T-cell (primary cell): ENCODE results near the gene PIGL. TPM values are rescaled to one million over a fixed set of nuclear protein-coding genes. Genes with fewer than 3 reads are reported as not detected.
"Not testable (repeated sequence)": the region's sequence is repeated elsewhere in the genome, so short reads cannot be mapped to it uniquely, and the experiment has no call there.

ENCODE experiments used
- ATAC-seq, 4 experiments: fragments of 200-7000 bp in 3 of 4; fragments of 150-1000 bp in 1 of 4; cut with Tn5 transposase; replicated peaks in 1 of 4; 1 replicate in 3 of 4; 2 replicates in 1 of 4; pipeline ENCODE4 v1.10.0; 2021; ENCODE audit warnings: moderate library complexity in 3 of 4, mild to moderate bottlenecking in 2 of 4, moderate number of reproducible peaks in 1 of 4
- CTCF ChIA-PET, 2 donors: fragments of 300-600 bp; sonication (Branson Sonifier 250); formaldehyde crosslinking; loops; one replicate each; lab custom pipeline; 2022; ENCODE audit warnings: antibody characterized with exemption in 2 of 2; lab: Charles Lee
- POLR2A ChIA-PET, 2 donors: fragments of 300-600 bp; sonication (Branson Sonifier 250); formaldehyde crosslinking; loops; one replicate each; lab custom pipeline; 2022; ENCODE audit warnings: antibody characterized with exemption in 2 of 2; lab: Charles Lee
- DNase-seq, 35 experiments: peaks; one replicate each; pipeline versions ENCODE4 v3.0.0 to v3.0.0-alpha.2; 2013 to 2023
- H3K27ac ChIP-seq: one replicate; pipeline ENCODE4 v1.5.1; 2013; ENCODE audit warnings: low read length
- H3K27me3 ChIP-seq, 2 experiments: replicated peaks in 1 of 2; 1 replicate in 1 of 2; 2 replicates in 1 of 2; pipeline versions ENCODE4 v1.6.1 to v1.7.0; 2013; ENCODE audit warnings: low read length in 1 of 2, mixed read lengths in 1 of 2; ENCODE audit not compliant: control insufficient read depth in 2 of 2, insufficient read depth in 2 of 2; ENCODE audit errors: extremely low read depth in 1 of 2
- H3K36me3 ChIP-seq, 2 donors: 1 replicate in 1 of 2; 2 replicates in 1 of 2; pipeline versions ENCODE4 v1.6.1 to v1.7.0; 2013; ENCODE audit warnings: low read length in 1 of 2; ENCODE audit not compliant: control insufficient read depth in 2 of 2, insufficient read depth in 1 of 2; ENCODE audit errors: extremely low read depth in 1 of 2
- H3K4me1 ChIP-seq, 2 experiments: 1 replicate in 1 of 2; 2 replicates in 1 of 2; pipeline versions ENCODE4 v1.6.1 to v1.7.0; 2013; ENCODE audit warnings: low read length in 2 of 2, mixed read lengths in 1 of 2; ENCODE audit not compliant: insufficient read depth in 2 of 2, control insufficient read depth in 1 of 2; ENCODE audit errors: extremely low read depth in 1 of 2
- H3K4me3 ChIP-seq, 2 donors: 1 replicate in 1 of 2; 2 replicates in 1 of 2; pipeline versions ENCODE4 v1.5.1 to v1.7.0; 2013; ENCODE audit warnings: mild to moderate bottlenecking in 2 of 2, low read length in 1 of 2, moderate library complexity in 1 of 2; ENCODE audit not compliant: control insufficient read depth in 1 of 2; ENCODE audit errors: extremely low read depth in 1 of 2
- H3K9me3 ChIP-seq: 2 replicates; pipeline ENCODE4 v1.7.0; 2013
- H3K27ac Mint-ChIP-seq, 2 donors: one replicate each; pipeline ENCODE4 v1.8.0; 2020 to 2021; ENCODE audit warnings: mild to moderate bottlenecking in 2 of 2, mixed read lengths in 2 of 2
- H3K27me3 Mint-ChIP-seq, 2 donors: one replicate each; pipeline ENCODE4 v1.8.0; 2021 to 2022; ENCODE audit warnings: mixed read lengths in 2 of 2
- H3K36me3 Mint-ChIP-seq: one replicate; pipeline ENCODE4 v1.8.0; 2021; ENCODE audit warnings: mixed read lengths
- H3K4me1 Mint-ChIP-seq, 3 donors: one replicate each; pipeline ENCODE4 v1.8.0; 2020 to 2022; ENCODE audit warnings: mixed read lengths in 3 of 3, mild to moderate bottlenecking in 1 of 3
- H3K4me3 Mint-ChIP-seq, 3 donors: one replicate each; pipeline ENCODE4 v1.8.0; 2020 to 2022; ENCODE audit warnings: mild to moderate bottlenecking in 3 of 3, mixed read lengths in 3 of 3, moderate library complexity in 3 of 3
- H3K9me3 Mint-ChIP-seq, 3 donors: one replicate each; pipeline ENCODE4 v1.8.0; 2020 to 2022; ENCODE audit warnings: mixed read lengths in 3 of 3
- WGBS: methylation state at CpG from one replicate; pipeline ENCODE4 v1.1.5; 2013; ENCODE audit warnings: missing lambda C conversion rate; ENCODE audit not compliant: insufficient coverage; 5-methylcytosine and 5-hydroxymethylcytosine counted together
- total RNA-seq, 35 experiments: library from RNA in 6 of 35; stranded (reverse) in 6 of 35; fragments of 120-200 nt in 1 of 35; gene quantifications; one replicate each; pipeline versions ENCODE4 v1.2.1 to v1.2.4 and lab custom pipeline; 2013 to 2026

PIGL gene
- total RNA-seq, 5 donors from 2014 or later (not counting 1 experiment from before 2014, with no cell fraction given), result 53.9 to 90.2 (median 82.7) TPM

DNA sequence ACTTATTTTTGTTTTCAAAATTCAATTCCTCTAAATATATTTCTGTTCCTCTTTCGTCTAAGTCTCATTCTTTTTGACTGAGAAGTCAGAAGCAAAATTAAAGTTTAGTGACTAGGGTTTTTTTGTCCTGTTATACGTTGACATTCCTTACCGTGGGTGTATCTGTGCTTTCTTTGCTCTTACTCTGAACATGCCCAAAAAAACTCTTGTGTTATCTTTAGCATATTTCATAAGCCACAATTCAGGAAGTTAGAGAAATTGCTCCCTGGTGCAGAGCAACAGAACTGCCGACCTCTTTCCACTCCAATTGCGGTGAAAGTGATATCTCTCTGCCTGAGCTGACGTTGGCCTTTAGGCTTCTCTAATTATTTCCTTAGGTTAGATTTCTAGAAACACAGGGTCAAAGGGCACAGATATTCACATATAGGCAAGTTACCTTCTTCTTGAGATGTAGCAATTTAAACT, 70.6 kb downstream of the PIGL start:
- WGBS, result 0% methylated on average over 3 of the region's 6 CpGs
- peak in 1 of 4 experiments; percentile 21 for ATAC-seq

DNA sequence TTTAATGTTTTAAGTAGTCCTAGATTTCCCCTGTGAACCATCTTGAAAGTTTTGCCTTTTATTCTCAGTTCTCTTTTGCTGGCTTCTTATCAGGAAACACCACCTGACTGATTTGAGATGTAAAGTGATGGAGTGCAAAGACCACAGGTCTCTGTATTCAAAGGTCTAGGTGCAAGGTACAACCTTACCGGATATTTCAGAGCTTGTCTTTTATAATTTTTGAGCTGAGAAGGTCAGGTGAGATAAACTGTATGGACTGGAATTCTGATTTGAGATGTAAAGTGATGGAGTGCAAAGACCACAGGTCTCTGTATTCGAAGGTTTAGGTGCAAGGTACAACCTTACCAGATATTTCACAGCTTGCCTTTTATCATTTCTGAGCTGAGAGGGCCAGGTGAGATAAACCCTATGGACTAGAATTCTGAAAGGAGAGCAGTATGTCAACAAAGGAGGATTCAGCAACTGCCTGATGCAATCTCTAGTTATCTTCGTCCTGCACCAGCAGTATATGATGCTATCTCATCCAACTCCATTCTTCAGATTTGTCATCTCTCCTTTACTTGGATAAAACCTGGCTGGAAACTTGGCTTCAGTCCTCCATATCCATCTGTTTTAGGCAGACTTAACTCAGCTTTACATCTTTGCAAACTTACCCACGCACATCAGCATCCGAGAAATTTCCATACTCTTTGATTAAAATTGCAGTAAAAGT, 72.0 kb downstream of the PIGL start:
- H3K27ac ChIP-seq, result peak overlapping the region; percentile 93
- no peaks in the 10 kb centered on the region for H3K9me3 ChIP-seq
- peak overlapping the region in 1 of 3 donors; percentile 80 for H3K4me3 Mint-ChIP-seq
- ChIA-PET CTCF (interaction anchor here (0.5 to 0.6 kb wide), 2 partner anchors 25 to 42 kb away, joined by 3 to 8 read pairs; no protein-coding TSS in a partner anchor), POLR2A (no interaction called here)
- peaks cover 10% of the 10 kb centered on the region for H3K36me3 Mint-ChIP-seq
- WGBS, result 55% methylated on average over 1 of the region's 5 CpGs
- H3K27me3 ChIP-seq, result no peaks in the 10 kb centered on the region
- no peak overlapping the region for H3K4me3 ChIP-seq
- peaks cover 52 to 65% (median 58%) of the 10 kb centered on the region in 3 donors for H3K4me1 Mint-ChIP-seq
- no peaks in the 10 kb centered on the region for H3K9me3 Mint-ChIP-seq
- DNase-seq (no peak), ATAC-seq (no peak)
- H3K36me3 ChIP-seq, result no peaks in the 10 kb centered on the region
- H3K27ac Mint-ChIP-seq, result peak overlapping the region; percentile 99 to 100
- H3K27me3 Mint-ChIP-seq, result no peaks in the 10 kb centered on the region
- peaks cover 30 to 53% of the 10 kb centered on the region in 2 experiments for H3K4me1 ChIP-seq

More for the DNA sequence above, 70.6 kb downstream of the PIGL start:
- H3K27ac ChIP-seq, result peak overlapping the region; percentile 93
- no peaks in the 10 kb centered on the region for H3K27me3 ChIP-seq
- peaks cover 30 to 53% of the 10 kb centered on the region in 2 experiments for H3K4me1 ChIP-seq
- no peak overlapping the region for H3K4me3 ChIP-seq
- peak in 2 of 35 experiments; percentile 18 to 51 for DNase-seq
- Mint-ChIP-seq H3K27ac (peak overlapping the region; percentile 99 to 100), H3K4me3 (peak overlapping the region; percentile 32 to 80 (median 67)), H3K4me1 (peaks cover 51 to 65% (median 55%) of the 10 kb centered on the region in 3 donors), H3K27me3 (no peaks in the 10 kb centered on the region), H3K36me3 (peaks cover 10% of the 10 kb centered on the region), H3K9me3 (no peaks in the 10 kb centered on the region)
- H3K36me3 ChIP-seq, result no peaks in the 10 kb centered on the region
- ChIA-PET POLR2A (no interaction called here), CTCF (no interaction called here)
- no peaks in the 10 kb centered on the region for H3K9me3 ChIP-seq

DNA sequence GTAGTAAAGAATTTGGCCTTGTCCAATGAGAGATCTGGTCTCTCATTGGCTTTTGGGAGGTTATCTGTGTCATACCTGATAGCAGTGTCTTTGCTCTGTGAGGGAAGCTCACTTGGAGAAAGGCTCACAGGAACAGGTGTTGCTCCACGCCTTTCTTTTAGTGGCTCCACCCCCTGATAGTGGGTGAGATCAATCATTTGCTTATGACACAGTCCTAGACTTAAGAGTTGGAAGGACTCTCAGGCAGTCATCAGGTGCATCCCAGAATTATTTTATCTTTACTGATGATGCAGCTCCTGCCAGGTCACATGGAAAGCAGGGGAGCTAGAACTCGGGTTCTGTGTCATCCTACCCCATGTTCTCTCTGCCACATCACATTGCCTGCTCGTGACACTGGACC, 76.9 kb downstream of the PIGL start:
- peaks cover 6% of the 10 kb centered on the region for H3K36me3 Mint-ChIP-seq
- H3K4me1 Mint-ChIP-seq, result peaks cover 31 to 36% (median 34%) of the 10 kb centered on the region in 3 donors
- H3K27ac Mint-ChIP-seq, result no peak overlapping the region
- H3K4me3 ChIP-seq, result no peak overlapping the region
- peaks cover 9 to 26% of the 10 kb centered on the region in 2 experiments for H3K4me1 ChIP-seq
- no peak overlapping the region for H3K27ac ChIP-seq
- no peaks in the 10 kb centered on the region for H3K9me3 Mint-ChIP-seq
- ChIA-PET POLR2A (no interaction called here), CTCF (no interaction called here)
- no peak overlapping the region for H3K4me3 Mint-ChIP-seq
- 94% methylated on average over 3 of the region's 3 CpGs for WGBS
- no peaks in the 10 kb centered on the region for H3K9me3 ChIP-seq
- ATAC-seq (no peak), DNase-seq (no peak)
- H3K27me3 ChIP-seq, result no peaks in the 10 kb centered on the region
- no peaks in the 10 kb centered on the region for H3K36me3 ChIP-seq
- H3K27me3 Mint-ChIP-seq, result no peaks in the 10 kb centered on the region

DNA sequence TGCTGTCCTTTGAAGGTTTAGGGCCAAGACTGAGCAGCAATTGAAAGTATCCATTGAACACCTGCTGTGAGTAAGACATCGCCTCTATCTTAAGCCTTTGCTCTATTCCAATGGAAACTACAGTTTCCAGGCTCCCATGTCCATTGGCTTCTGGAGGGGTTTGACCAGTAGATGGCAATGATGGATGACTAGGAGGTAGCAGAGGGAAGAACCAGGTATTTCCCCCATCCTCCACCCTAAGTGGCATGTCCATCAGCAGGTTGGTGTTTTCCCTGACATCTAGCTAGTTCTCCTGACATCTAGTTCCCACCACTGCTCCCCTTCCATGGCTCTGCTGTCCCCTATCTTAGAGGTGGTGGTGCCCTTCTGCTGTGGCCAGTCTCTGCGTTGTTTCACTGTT, 77.5 kb downstream of the PIGL start:
- WGBS, result no CpG with 5 or more reads among the region's 2 CpGs
- Mint-ChIP-seq H3K27ac (no peak overlapping the region), H3K4me3 (no peak overlapping the region), H3K4me1 (peaks cover 25 to 31% (median 31%) of the 10 kb centered on the region in 3 donors), H3K36me3 (peaks cover 8% of the 10 kb centered on the region), H3K9me3 (no peaks in the 10 kb centered on the region), H3K27me3 (no peaks in the 10 kb centered on the region)
- CTCF ChIA-PET, result interaction anchor here in 1 of 2 donors (0.6 kb wide), 1 partner anchor 213 kb away, joined by 4 read pairs; no protein-coding TSS in a partner anchor
- ATAC-seq, result no peak
- Histone ChIP-seq H3K4me3 (no peak overlapping the region), H3K27me3 (no peaks in the 10 kb centered on the region), H3K36me3 (no peaks in the 10 kb centered on the region), H3K4me1 (peaks cover 3 to 21% of the 10 kb centered on the region in 2 experiments), H3K9me3 (no peaks in the 10 kb centered on the region), H3K27ac (no peak overlapping the region)
- POLR2A ChIA-PET, result no interaction called here
- DNase-seq, result no peak

DNA sequence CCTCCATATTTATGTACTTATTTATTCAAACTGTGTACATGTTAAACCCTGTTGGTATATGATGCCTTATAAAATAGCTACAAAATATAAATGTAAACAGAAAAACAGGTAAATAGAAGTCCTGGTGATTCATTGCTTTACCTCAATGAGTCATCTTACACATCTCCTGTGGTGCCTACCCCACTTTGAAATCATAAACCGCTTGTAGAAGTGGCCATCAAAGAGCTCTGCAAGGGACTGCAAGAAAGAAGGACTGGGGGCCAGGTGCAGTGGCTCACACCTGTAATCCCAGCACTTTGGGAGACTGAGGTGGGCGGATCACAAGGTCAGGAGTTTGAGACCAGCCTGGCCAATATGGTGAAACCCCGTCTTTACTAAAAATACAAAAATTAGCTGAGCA, 79.1 kb downstream of the PIGL start:
- Mint-ChIP-seq H3K4me1 (peaks cover 20 to 31% (median 28%) of the 10 kb centered on the region in 3 donors), H3K36me3 (peaks cover 15% of the 10 kb centered on the region)
- H3K9me3 ChIP-seq, H3K9me3 Mint-ChIP-seq, H3K27me3 ChIP-seq, H3K27ac Mint-ChIP-seq, H3K4me3 ChIP-seq, H3K27ac ChIP-seq, POLR2A ChIA-PET, H3K4me3 Mint-ChIP-seq, H3K27me3 Mint-ChIP-seq, H3K36me3 ChIP-seq, ATAC-seq, DNase-seq: not testable (repeated sequence)
- CTCF ChIA-PET, result interaction anchor here in 1 of 2 donors (0.5 to 0.6 kb wide), 2 partner anchors 24 to 1096 kb away, joined by 3 to 5 read pairs; no protein-coding TSS in a partner anchor
- 100% methylated on average over 1 of the region's 3 CpGs for WGBS
- peaks cover 2 to 14% of the 10 kb centered on the region in 2 experiments for H3K4me1 ChIP-seq

DNA sequence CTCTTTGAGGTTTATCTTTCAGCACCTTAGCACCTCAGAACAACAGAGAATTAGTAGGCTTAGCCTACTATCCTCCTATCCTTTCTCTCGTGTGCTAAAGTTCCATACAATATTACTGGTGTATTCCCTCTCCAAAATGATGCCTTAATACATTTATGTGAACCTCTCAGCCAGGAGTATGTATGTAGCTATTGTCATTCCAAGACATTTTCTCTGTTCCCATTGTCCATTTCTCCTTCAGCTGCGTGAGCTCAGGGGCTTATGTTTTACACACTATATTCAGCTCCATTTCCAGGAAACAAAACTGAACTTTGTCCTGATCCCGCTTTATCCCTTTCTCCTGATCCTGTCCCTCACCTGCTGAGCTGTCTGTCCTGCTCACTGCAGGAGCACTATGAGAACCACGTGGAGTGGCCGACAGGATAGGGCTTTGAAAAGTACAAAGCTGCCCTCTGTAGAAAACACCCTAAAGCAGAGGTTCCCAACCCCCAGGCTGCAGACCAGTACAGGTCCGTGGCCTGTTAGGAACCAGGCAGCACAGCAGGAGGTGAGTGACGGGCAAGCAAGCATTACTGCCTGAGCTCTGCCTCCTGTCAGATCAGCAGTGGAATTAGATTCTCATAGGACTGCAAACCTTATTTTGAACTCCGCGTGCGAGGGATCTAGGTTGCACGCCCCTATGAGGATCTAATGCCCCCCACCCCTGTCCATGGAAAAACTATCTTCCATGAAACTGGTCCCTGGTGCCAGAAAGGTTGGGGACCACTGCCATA, 80.5 kb downstream of the PIGL start:
- Histone ChIP-seq H3K27ac (no peak overlapping the region), H3K27me3 (no peaks in the 10 kb centered on the region), H3K4me1 (peaks cover 0 to 14% of the 10 kb centered on the region in 2 experiments), H3K9me3 (no peaks in the 10 kb centered on the region), H3K4me3 (no peak overlapping the region), H3K36me3 (peaks cover 5 to 8% of the 10 kb centered on the region in 2 donors)
- POLR2A ChIA-PET, result no interaction called here
- 96% methylated on average over 6 of the region's 11 CpGs for WGBS
- DNase-seq, result no peak
- H3K9me3 Mint-ChIP-seq, result no peaks in the 10 kb centered on the region
- CTCF ChIA-PET, result no interaction called here
- peaks cover 14 to 28% (median 28%) of the 10 kb centered on the region in 3 donors for H3K4me1 Mint-ChIP-seq
- no peak overlapping the region for H3K4me3 Mint-ChIP-seq
- H3K27me3 Mint-ChIP-seq, result no peaks in the 10 kb centered on the region
- H3K36me3 Mint-ChIP-seq, result peaks cover 17% of the 10 kb centered on the region
- ATAC-seq, result no peak
- peak overlapping the region; percentile 58 to 66 for H3K27ac Mint-ChIP-seq
